Endometrium (tissue), 2 donors: ENCODE data around the gene THBD.

Experiments used
- FAIRE-seq: peaks from 2 replicates; lab custom pipeline; 2012; peaks lifted over from hg19 to GRCh38; lab: Jason Lieb, UNC
- donor health status: control.
- donor health status: control.

The THBD gene

GRCh38 chr20:23084845-23085365, 35.4 kb upstream of the THBD start:
- FAIRE-seq: no peak

- no peak for FAIRE-seq
Measured at GRCh38 chr20:23084282-23084844, 34.9 kb upstream of the THBD start.

GRCh38 chr20:23083553-23084220, 34.2 kb upstream of the THBD start:
- FAIRE-seq: no peak

- no peak for FAIRE-seq
Measured at GRCh38 chr20:23082846-23083552, 33.5 kb upstream of the THBD start.

- FAIRE-seq: no peak
Measured at GRCh38 chr20:23081263-23081819, 31.9 kb upstream of the THBD start.

GRCh38 chr20:23080521-23080920, 31.0 kb upstream of the THBD start:
- FAIRE-seq: no peak

GRCh38 chr20:23079926-23080325, 30.5 kb upstream of the THBD start:
- no peak for FAIRE-seq

GRCh38 chr20:23079016-23079351, 29.5 kb upstream of the THBD start:
- FAIRE-seq: no peak

- no peak for FAIRE-seq
Measured at GRCh38 chr20:23078351-23079015, 29.0 kb upstream of the THBD start.

- FAIRE-seq: no peak
Measured at GRCh38 chr20:23077277-23077676, 27.8 kb upstream of the THBD start.

- FAIRE-seq: no peak
Measured at GRCh38 chr20:23074052-23074451, 24.6 kb upstream of the THBD start.

GRCh38 chr20:23072892-23073586, 23.6 kb upstream of the THBD start:
- FAIRE-seq: no peak

- no peak for FAIRE-seq
Measured at GRCh38 chr20:23071996-23072395, 22.5 kb upstream of the THBD start.

- FAIRE-seq: no peak
Measured at GRCh38 chr20:23071398-23071797, 21.9 kb upstream of the THBD start.

- FAIRE-seq: no peak
Measured at GRCh38 chr20:23069108-23069507, 19.6 kb upstream of the THBD start.

GRCh38 chr20:23068283-23068682, 18.8 kb upstream of the THBD start:
- no peak for FAIRE-seq

- no peak for FAIRE-seq
Measured at GRCh38 chr20:23066772-23067171, 17.3 kb upstream of the THBD start.

- FAIRE-seq: no peak
Measured at GRCh38 chr20:23065266-23066201, 16.1 kb upstream of the THBD start.

GRCh38 chr20:23063581-23063980, 14.1 kb upstream of the THBD start:
- no peak for FAIRE-seq

GRCh38 chr20:23063168-23063567, 13.7 kb upstream of the THBD start:
- no peak for FAIRE-seq

GRCh38 chr20:23062632-23063031, 13.2 kb upstream of the THBD start:
- FAIRE-seq: no peak
